BLaER1 (cell line): Measurements from ENCODE around the gene PRTFDC1.

Experiments
- H3K27ac ChIP-seq: shearing (Covaris generic); formaldehyde crosslinking; 2 replicates; pipeline ENCODE4 v1.8.1; 2022
- H3K27me3 ChIP-seq: shearing (Covaris generic); formaldehyde crosslinking; 2 replicates; pipeline ENCODE4 v1.8.1; 2022
- H3K36me3 ChIP-seq: shearing (Covaris generic); formaldehyde crosslinking; 2 replicates; pipeline ENCODE4 v1.8.1; 2022
- H3K4me1 ChIP-seq: shearing (Covaris generic); formaldehyde crosslinking; 2 replicates; pipeline ENCODE4 v1.8.1; 2022
- H3K4me2 ChIP-seq: shearing (Covaris generic); formaldehyde crosslinking; 2 replicates; pipeline ENCODE4 v1.8.1; 2022
- H3K4me3 ChIP-seq: shearing (Covaris generic); formaldehyde crosslinking; 2 replicates; pipeline ENCODE4 v1.8.1; 2022
- H3K9ac ChIP-seq: shearing (Covaris generic); formaldehyde crosslinking; 2 replicates; pipeline ENCODE4 v1.8.1; 2022
- H3K9me3 ChIP-seq: shearing (Covaris generic); formaldehyde crosslinking; 2 replicates; pipeline ENCODE4 v1.8.1; 2022
- H4K20me1 ChIP-seq: shearing (Covaris generic); formaldehyde crosslinking; 2 replicates; pipeline ENCODE4 v1.8.1; 2022
- Cebpa-rat ChIP-seq: shearing (Covaris generic); IDR thresholded peaks from 2 replicates; pipeline ENCODE4 v1.8.1; 2022

PRTFDC1 gene, protein sequence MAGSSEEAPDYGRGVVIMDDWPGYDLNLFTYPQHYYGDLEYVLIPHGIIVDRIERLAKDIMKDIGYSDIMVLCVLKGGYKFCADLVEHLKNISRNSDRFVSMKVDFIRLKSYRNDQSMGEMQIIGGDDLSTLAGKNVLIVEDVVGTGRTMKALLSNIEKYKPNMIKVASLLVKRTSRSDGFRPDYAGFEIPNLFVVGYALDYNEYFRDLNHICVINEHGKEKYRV

DNA sequence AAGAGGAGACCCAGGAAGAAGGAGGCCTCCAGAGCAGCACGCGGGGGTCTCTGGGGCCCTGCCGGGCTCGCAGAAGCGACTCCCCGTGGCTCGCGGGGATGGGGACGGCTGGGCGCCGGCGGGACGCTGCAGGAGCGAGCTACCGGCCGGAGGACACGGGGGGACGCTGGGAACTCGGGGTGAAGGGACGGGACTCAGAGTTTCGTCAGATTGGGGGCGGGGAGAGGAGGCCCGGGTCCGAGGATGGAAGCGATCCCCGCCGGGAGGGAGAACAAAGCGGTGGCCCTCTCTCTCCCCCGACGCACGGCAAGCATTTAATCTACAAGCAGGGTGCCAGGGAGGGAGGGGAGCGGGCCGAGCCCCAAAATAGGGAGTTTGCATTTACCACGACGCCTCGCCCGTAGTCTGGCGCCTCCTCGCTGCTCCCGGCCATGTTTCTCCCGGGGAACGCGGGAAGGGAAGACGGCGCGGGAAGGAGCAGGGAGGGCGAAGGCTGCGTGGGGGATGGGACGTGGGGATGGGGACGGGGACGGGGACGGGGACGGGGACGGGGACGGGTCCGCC is at the start of gene PRTFDC1:
Gene PRTFDC1 (minus strand): TSS at position 464 of the 564 bp plus-strand sequence. CDS start 31 bp downstream, at position 433.
- H3K4me2 ChIP-seq, result peak within 1 kb of the TSS; percentile 94
- H3K9me3 ChIP-seq, result no peaks in the 10 kb centered on the region
- H3K36me3 ChIP-seq, result no peaks in the 10 kb centered on the region
- H4K20me1 ChIP-seq, result no peaks in the 10 kb centered on the region
- peak within 1 kb of the TSS; percentile 89 for H3K27ac ChIP-seq
- no peaks in the 10 kb centered on the region for H3K27me3 ChIP-seq
- H3K4me1 ChIP-seq, result peaks cover 11% of the 10 kb centered on the region
- peak within 1 kb of the TSS; percentile 74 for H3K4me3 ChIP-seq
- no peak for TF ChIP-seq Cebpa-rat
- peak within 1 kb of the TSS; percentile 85 for H3K9ac ChIP-seq

GRCh38 chr10:24998044-24998443 is 45.6 kb upstream of the PRTFDC1 start:
- Histone ChIP-seq H3K4me1 (no peaks in the 10 kb centered on the region), H4K20me1 (no peaks in the 10 kb centered on the region), H3K27ac (no peak overlapping the region), H3K36me3 (no peaks in the 10 kb centered on the region), H3K4me2 (no peak overlapping the region), H3K4me3 (no peak overlapping the region), H3K27me3 (no peaks in the 10 kb centered on the region), H3K9ac (no peak overlapping the region), H3K9me3 (peaks cover 10% of the 10 kb centered on the region; the same call in 1 of the 2 replicates)
- TF ChIP-seq Cebpa-rat, result no peak

GRCh38 chr10:24995072-24995471 is 42.7 kb upstream of the PRTFDC1 start:
- no peak for TF ChIP-seq Cebpa-rat
- Histone ChIP-seq H3K27me3 (no peaks in the 10 kb centered on the region), H3K4me2 (no peak overlapping the region), H3K9ac (no peak overlapping the region), H3K36me3 (no peaks in the 10 kb centered on the region), H3K4me1 (no peaks in the 10 kb centered on the region), H3K9me3 (no peaks in the 10 kb centered on the region), H3K4me3 (no peak overlapping the region), H4K20me1 (no peaks in the 10 kb centered on the region), H3K27ac (no peak overlapping the region)

GRCh38 chr10:24993237-24993958 is 41.0 kb upstream of the PRTFDC1 start:
- Histone ChIP-seq H3K4me3 (no peak overlapping the region), H3K4me1 (no peaks in the 10 kb centered on the region), H3K27ac (no peak overlapping the region), H3K9ac (no peak overlapping the region), H4K20me1 (no peaks in the 10 kb centered on the region), H3K36me3 (no peaks in the 10 kb centered on the region), H3K27me3 (no peaks in the 10 kb centered on the region), H3K4me2 (no peak overlapping the region), H3K9me3 (no peaks in the 10 kb centered on the region)
- TF ChIP-seq Cebpa-rat, result no peak

- H3K4me3 ChIP-seq, result no peak overlapping the region
- no peak overlapping the region for H3K27ac ChIP-seq
- TF ChIP-seq Cebpa-rat, result no peak
- no peak overlapping the region for H3K9ac ChIP-seq
- H3K4me2 ChIP-seq, result no peak overlapping the region
- H3K9me3 ChIP-seq, result no peaks in the 10 kb centered on the region
- H3K4me1 ChIP-seq, result no peaks in the 10 kb centered on the region
- H4K20me1 ChIP-seq, result no peaks in the 10 kb centered on the region
- no peaks in the 10 kb centered on the region for H3K27me3 ChIP-seq
- H3K36me3 ChIP-seq, result no peaks in the 10 kb centered on the region
These were observed 40.2 kb upstream of the PRTFDC1 start for GRCh38 chr10:24992512-24993133.

GRCh38 chr10:24991298-24991697 is 38.9 kb upstream of the PRTFDC1 start:
- H3K27ac ChIP-seq, result no peak overlapping the region
- no peaks in the 10 kb centered on the region for H3K4me1 ChIP-seq
- H3K27me3 ChIP-seq, result no peaks in the 10 kb centered on the region
- H3K9ac ChIP-seq, result no peak overlapping the region
- H3K4me3 ChIP-seq, result no peak overlapping the region
- H3K4me2 ChIP-seq, result no peak overlapping the region
- no peaks in the 10 kb centered on the region for H3K36me3 ChIP-seq
- TF ChIP-seq Cebpa-rat, result no peak
- no peaks in the 10 kb centered on the region for H3K9me3 ChIP-seq
- no peaks in the 10 kb centered on the region for H4K20me1 ChIP-seq

DNA sequence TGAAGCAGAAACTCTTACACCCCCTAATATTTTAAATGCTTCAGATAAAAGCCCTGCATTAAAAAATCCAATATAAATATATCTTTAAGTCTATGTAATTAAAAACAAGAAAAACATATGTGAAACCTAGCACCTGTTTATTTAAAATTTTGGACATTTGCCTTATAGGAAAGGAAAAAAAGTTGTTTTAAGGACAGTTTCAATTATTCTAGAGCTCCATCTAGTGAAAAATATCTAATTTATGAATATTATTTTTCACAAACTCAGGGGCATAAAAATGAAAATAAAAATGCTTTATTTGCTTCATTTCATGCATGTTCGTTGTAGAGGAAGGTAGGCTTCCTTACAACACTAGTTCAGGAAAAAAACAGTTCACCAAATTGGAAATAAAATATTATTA is 37.5 kb upstream of the PRTFDC1 start:
- Histone ChIP-seq H3K27me3 (no peaks in the 10 kb centered on the region), H3K9me3 (no peaks in the 10 kb centered on the region), H3K36me3 (no peaks in the 10 kb centered on the region), H3K9ac (no peak overlapping the region), H3K4me1 (no peaks in the 10 kb centered on the region), H3K4me3 (no peak overlapping the region), H3K4me2 (no peak overlapping the region), H3K27ac (no peak overlapping the region), H4K20me1 (no peaks in the 10 kb centered on the region)
- TF ChIP-seq Cebpa-rat, result no peak

GRCh38 chr10:24988831-24989640 is 36.6 kb upstream of the PRTFDC1 start:
- no peak overlapping the region for H3K9ac ChIP-seq
- no peak overlapping the region for H3K27ac ChIP-seq
- H3K27me3 ChIP-seq, result no peaks in the 10 kb centered on the region
- no peak for TF ChIP-seq Cebpa-rat
- H3K4me3 ChIP-seq, result no peak overlapping the region
- no peaks in the 10 kb centered on the region for H3K9me3 ChIP-seq
- no peaks in the 10 kb centered on the region for H3K36me3 ChIP-seq
- no peaks in the 10 kb centered on the region for H3K4me1 ChIP-seq
- no peak overlapping the region for H3K4me2 ChIP-seq
- H4K20me1 ChIP-seq, result no peaks in the 10 kb centered on the region

GRCh38 chr10:24984906-24985305 is 32.5 kb upstream of the PRTFDC1 start:
- H3K9me3 ChIP-seq, result no peaks in the 10 kb centered on the region
- no peak overlapping the region for H3K4me3 ChIP-seq
- H3K4me1 ChIP-seq, result no peaks in the 10 kb centered on the region
- H4K20me1 ChIP-seq, result no peaks in the 10 kb centered on the region
- no peak overlapping the region for H3K9ac ChIP-seq
- TF ChIP-seq Cebpa-rat, result no peak
- H3K27ac ChIP-seq, result no peak overlapping the region
- no peak overlapping the region for H3K4me2 ChIP-seq
- no peaks in the 10 kb centered on the region for H3K27me3 ChIP-seq
- no peaks in the 10 kb centered on the region for H3K36me3 ChIP-seq
